GM12878 (cell line): ENCODE data around the gene DSTN. TPM values are rescaled to one million over a fixed set of nuclear protein-coding genes. Genes with fewer than 3 reads are reported as not detected.

Experiments used
- ATAC-seq: fragments of 200-7000 bp; cut with Tn5 transposase; 3 replicates; pipeline ENCODE4 v1.9.1; 2020; ENCODE audit warnings: mild to moderate bottlenecking, moderate library complexity
- BruUV-seq: library from RNA; stranded (reverse); fragments of 400-500 nt; replicated peaks from 2 replicates; lab custom pipeline; 2021; lab: Mats Ljungman, UMichigan
- CTCF ChIA-PET: fragments of 300-600 bp; sonication (Branson Sonifier 250); formaldehyde crosslinking; extraction: SDS; loops from one replicate; lab custom pipeline; 2021; ENCODE audit warnings: inconsistent platforms; lab: Yijun Ruan, JAX
- POLR2A ChIA-PET: fragments of 350-600 bp; formaldehyde crosslinking; extraction: SDS; loops from one replicate; lab custom pipeline; 2021; ENCODE audit warnings: inconsistent platforms; lab: Charles Lee
- RAD21 ChIA-PET: fragments of 300-600 bp; sonication (Branson Sonifier 250); formaldehyde crosslinking; loops from one replicate; lab custom pipeline; 2023; ENCODE audit warnings: antibody characterized with exemption; ENCODE audit not compliant: unreplicated experiment; lab: Charles Lee
- SMC1A ChIA-PET: fragments of 300-600 bp; sonication (Branson Sonifier 250); formaldehyde crosslinking; loops from one replicate; lab custom pipeline; 2023; ENCODE audit not compliant: unreplicated experiment, uncharacterized antibody; lab: Charles Lee
- DNase-seq: peaks from one replicate; pipeline ENCODE4 v3.0.0-alpha.2; 2011; ENCODE audit warnings: low read depth, low spot score
- FAIRE-seq: peaks from 3 replicates; lab custom pipeline; 2011; peaks lifted over from hg19 to GRCh38; lab: Jason Lieb, UNC
- H2AFZ ChIP-seq: 2 replicates; pipeline ENCODE4 v1.6.0; 2011; ENCODE audit warnings: low read depth, low read length, control low read depth; ENCODE audit not compliant: control insufficient read depth
- H3K27ac ChIP-seq: 2 replicates; pipeline ENCODE4 v1.5.1; 2011; ENCODE audit warnings: control low read depth; ENCODE audit not compliant: control insufficient read depth, insufficient read depth
- H3K27me3 ChIP-seq, 2 experiments: replicated peaks in 1 of 2; 2 replicates each; pipeline versions ENCODE4 v1.6.0 to v1.6.1; 2011; ENCODE audit warnings: low read length in 1 of 2; ENCODE audit not compliant: control insufficient read depth in 2 of 2, insufficient read depth in 2 of 2
- H3K36me3 ChIP-seq, 2 experiments: 2 replicates each; pipeline ENCODE4 v1.5.1; 2011; ENCODE audit warnings: low read length in 1 of 2; ENCODE audit not compliant: control insufficient read depth in 2 of 2, insufficient read depth in 2 of 2
- H3K4me1 ChIP-seq: 2 replicates; pipeline ENCODE4 v1.6.1; 2011; ENCODE audit warnings: mild to moderate bottlenecking, low read length, moderate library complexity, mixed read lengths; ENCODE audit not compliant: control insufficient read depth, insufficient read depth
- H3K4me2 ChIP-seq: 2 replicates; pipeline ENCODE4 v1.6.0; 2011; ENCODE audit warnings: control low read depth; ENCODE audit not compliant: control insufficient read depth, insufficient read depth
- H3K4me3 ChIP-seq: fragments of 200-600 bp; sonication (generic); 2 replicates; pipeline ENCODE4 v1.5.1; 2016
- H3K79me2 ChIP-seq: 2 replicates; pipeline ENCODE4 v1.6.0; 2011; ENCODE audit warnings: low read length; ENCODE audit not compliant: control insufficient read depth, insufficient read depth
- H3K9ac ChIP-seq: 2 replicates; pipeline ENCODE4 v1.8.0; 2011; ENCODE audit warnings: low read length, control low read depth, mixed read lengths; ENCODE audit not compliant: control insufficient read depth, insufficient read depth
- H3K9me3 ChIP-seq: replicated peaks from 3 replicates; pipeline ENCODE4 v1.5.1; 2011; ENCODE audit warnings: mild to moderate bottlenecking, low read length; ENCODE audit not compliant: control insufficient read depth, insufficient read depth
- H4K20me1 ChIP-seq: 2 replicates; pipeline ENCODE4 v1.6.0; 2011; ENCODE audit not compliant: control insufficient read depth, insufficient read depth
- REST ChIP-seq: IDR thresholded peaks from 2 replicates; pipeline ENCODE4 v1.6.1; 2012; ENCODE audit warnings: mild to moderate bottlenecking, low read depth, low read length
- WGBS: methylation state at CpG from one replicate; pipeline ENCODE4 v1.1.6; 2016; ENCODE audit warnings: low lambda C conversion rate; ENCODE audit not compliant: insufficient replicate concordance, insufficient coverage; ENCODE audit errors: missing lambda C conversion rate; 5-methylcytosine and 5-hydroxymethylcytosine counted together
- in situ Hi-C: fragments of 300-500 bp; cut with MboI; formaldehyde crosslinking; loops from 9 replicates; pipeline ENCODE4 v1.14.3; 2018; ENCODE audit warnings: mixed read lengths
- intact Hi-C: fragments of 100-400 bp; cut with micrococcal nuclease; formaldehyde crosslinking; loops from one replicate; pipeline ENCODE4 v1.14.2; 2022; ENCODE audit not compliant: unreplicated experiment
- polyA plus RNA-seq, 11 experiments: library from polyadenylated mRNA; depleted of rRNA in 4 of 11; unstranded in 6 of 11; stranded (reverse) in 5 of 11; fragments of >200 nt; fragmentation: Nextera tagmentation in 4 of 11; fragmentation: Illumina TruSeq in 1 of 11; extraction: Ambion mirVana in 4 of 11; extraction: Trizol in 1 of 11; gene quantifications; 1 replicate in 1 of 11; 2 replicates in 10 of 11; pipeline versions ENCODE4 v1.2.1 to v1.2.3, GENCODE V29; 2011 to 2016; ENCODE audit warnings: inconsistent platforms in 2 of 11, missing spikeins in 2 of 11, low read depth in 1 of 11
- total RNA-seq, 4 experiments: library from RNA; depleted of rRNA in 3 of 4; stranded (reverse); fragments of >200 nt in 3 of 4; fragmentation: Illumina TruSeq in 1 of 4; extraction: Trizol in 1 of 4; gene quantifications; 2 replicates each; pipeline versions ENCODE4 v1.2.1 to v1.2.3, GENCODE V29; 2013 to 2021
- TF ChIP-seq, protein P1 (sequence below): fragments of 450-650 bp; IDR thresholded peaks from 2 replicates; pipeline ENCODE4 v1.6.1; 2018; ENCODE audit warnings: borderline replicate concordance, mild to moderate bottlenecking; ENCODE audit not compliant: partially characterized antibody

Gene DSTN
- total and polyA plus RNA-seq, 10 of the 15 experiments (the other 5 are each of a cell fraction or from before 2014, with no cell fraction given), result 26.7 to 137 (median 40.8) TPM

DNA sequence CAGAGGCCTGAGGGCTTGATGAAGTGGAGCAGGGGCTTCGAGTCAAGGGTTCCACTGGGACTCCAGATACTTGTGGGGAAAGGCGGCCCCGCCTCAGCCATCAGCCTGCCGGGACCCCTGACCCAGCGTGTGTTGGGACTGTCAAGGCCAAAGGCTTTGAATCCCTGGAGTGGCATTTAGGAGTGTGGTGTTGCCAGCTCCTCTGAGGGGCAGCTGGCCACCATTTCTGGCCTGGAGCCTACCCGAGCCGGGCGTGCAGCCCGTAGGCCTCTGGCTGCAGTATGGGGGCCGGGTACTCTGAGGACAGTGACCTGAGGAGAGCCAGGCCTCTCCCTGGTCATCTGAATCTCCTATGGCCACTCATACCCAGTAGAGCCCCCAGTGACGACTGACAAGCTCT, 72.1 kb downstream of the DSTN start:
- in situ Hi-C loops (no loop called here), intact Hi-C loops (no loop called here)
- ATAC-seq, result no peak
- WGBS, result 93% methylated on average over 11 of the region's 11 CpGs
- SMC1A ChIA-PET, result interaction anchor here (0.6 kb wide), 1 partner anchor 295 kb away, joined by 3 read pairs; no protein-coding TSS in a partner anchor
- Histone ChIP-seq H3K4me2 (no peak overlapping the region), H3K4me1 (peaks cover 4% of the 10 kb centered on the region; the same call in 1 of the 2 replicates), H3K27ac (no peak overlapping the region), H3K9ac (no peak overlapping the region), H3K79me2 (no peaks in the 10 kb centered on the region; the same call in 1 of the 2 replicates), H3K27me3 (no peaks in the 10 kb centered on the region), H3K9me3 (no peaks in the 10 kb centered on the region), H4K20me1 (no peaks in the 10 kb centered on the region), H3K4me3 (no peak overlapping the region), H2AFZ (no peak overlapping the region), H3K36me3 (peaks cover 6 to 14% of the 10 kb centered on the region in 2 experiments)
- POLR2A ChIA-PET, result no interaction called here
- no TSS peak for BruUV-seq
- no peak for DNase-seq
- CTCF ChIA-PET, result no interaction called here
- TF ChIP-seq, protein P1, sequence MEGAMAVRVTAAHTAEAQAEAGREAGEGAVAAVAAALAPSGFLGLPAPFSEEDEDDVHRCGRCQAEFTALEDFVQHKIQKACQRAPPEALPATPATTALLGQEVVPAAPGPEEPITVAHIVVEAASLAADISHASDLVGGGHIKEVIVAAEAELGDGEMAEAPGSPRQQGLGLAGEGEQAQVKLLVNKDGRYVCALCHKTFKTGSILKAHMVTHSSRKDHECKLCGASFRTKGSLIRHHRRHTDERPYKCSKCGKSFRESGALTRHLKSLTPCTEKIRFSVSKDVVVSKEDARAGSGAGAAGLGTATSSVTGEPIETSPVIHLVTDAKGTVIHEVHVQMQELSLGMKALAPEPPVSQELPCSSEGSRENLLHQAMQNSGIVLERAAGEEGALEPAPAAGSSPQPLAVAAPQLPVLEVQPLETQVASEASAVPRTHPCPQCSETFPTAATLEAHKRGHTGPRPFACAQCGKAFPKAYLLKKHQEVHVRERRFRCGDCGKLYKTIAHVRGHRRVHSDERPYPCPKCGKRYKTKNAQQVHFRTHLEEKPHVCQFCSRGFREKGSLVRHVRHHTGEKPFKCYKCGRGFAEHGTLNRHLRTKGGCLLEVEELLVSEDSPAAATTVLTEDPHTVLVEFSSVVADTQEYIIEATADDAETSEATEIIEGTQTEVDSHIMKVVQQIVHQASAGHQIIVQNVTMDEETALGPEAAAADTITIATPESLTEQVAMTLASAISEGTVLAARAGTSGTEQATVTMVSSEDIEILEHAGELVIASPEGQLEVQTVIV, result no peak
- TF ChIP-seq REST, result no peak
- FAIRE-seq, result no peak
- RAD21 ChIA-PET, result no interaction called here
